ENCODE data around the gene RASAL1.

RASAL1 gene

GRCh38 chr12:113082486-113083148 lies 52.9 kb downstream of the RASAL1 start:
- peaks cover 4% of the 10 kb centered on the region for H3K27me3 ChIP-seq (replicated peaks)

DNA sequence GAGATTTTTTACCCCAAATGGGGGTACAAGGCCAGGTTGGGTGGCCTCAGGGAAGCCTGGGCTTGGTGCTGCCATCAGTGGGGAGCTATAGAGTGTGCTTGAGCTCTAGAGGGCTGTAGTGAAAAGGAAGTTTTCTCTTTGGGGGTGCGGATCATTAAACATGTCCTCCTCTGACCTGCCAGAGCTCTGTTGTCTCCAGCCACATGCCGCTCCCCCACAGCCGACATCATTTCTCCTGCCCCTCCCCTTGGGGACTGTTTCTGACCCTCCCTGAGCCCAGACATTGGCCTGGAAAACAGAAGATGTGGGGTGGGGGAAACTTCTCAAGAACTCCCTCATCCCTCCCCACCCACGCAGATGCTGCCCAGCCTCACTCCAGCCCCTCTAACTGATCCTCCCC lies 53.7 kb downstream of the RASAL1 start:
- Histone ChIP-seq H3K27ac (no peak overlapping the region), H3K27me3 (replicated peaks) (peaks cover 5% of the 10 kb centered on the region), H3K4me3 (ENCODE audit: low read depth, low read length) (no peak overlapping the region), H3K36me3 (replicated peaks) (no peaks in the 10 kb centered on the region)
- TF ChIP-seq, protein P1, sequence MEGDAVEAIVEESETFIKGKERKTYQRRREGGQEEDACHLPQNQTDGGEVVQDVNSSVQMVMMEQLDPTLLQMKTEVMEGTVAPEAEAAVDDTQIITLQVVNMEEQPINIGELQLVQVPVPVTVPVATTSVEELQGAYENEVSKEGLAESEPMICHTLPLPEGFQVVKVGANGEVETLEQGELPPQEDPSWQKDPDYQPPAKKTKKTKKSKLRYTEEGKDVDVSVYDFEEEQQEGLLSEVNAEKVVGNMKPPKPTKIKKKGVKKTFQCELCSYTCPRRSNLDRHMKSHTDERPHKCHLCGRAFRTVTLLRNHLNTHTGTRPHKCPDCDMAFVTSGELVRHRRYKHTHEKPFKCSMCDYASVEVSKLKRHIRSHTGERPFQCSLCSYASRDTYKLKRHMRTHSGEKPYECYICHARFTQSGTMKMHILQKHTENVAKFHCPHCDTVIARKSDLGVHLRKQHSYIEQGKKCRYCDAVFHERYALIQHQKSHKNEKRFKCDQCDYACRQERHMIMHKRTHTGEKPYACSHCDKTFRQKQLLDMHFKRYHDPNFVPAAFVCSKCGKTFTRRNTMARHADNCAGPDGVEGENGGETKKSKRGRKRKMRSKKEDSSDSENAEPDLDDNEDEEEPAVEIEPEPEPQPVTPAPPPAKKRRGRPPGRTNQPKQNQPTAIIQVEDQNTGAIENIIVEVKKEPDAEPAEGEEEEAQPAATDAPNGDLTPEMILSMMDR (IDR thresholded peaks at IDR 0.05; ENCODE audit: low read depth, low read length, missing control alignments) = no peak
- in situ Hi-C loops (cut with HindIII; ENCODE audit: low pct_ligation_motif_present, low sequenced_read_pairs) = no loop called here
- no peak for DNase-seq

More at GRCh38 chr12:113082486-113083148, 52.9 kb downstream of the RASAL1 start:
- in situ Hi-C loops (cut with HindIII; ENCODE audit: low pct_ligation_motif_present, low sequenced_read_pairs) = no loop called here
- no peak for DNase-seq
- Histone ChIP-seq H3K27ac (no peak overlapping the region), H3K4me3 (ENCODE audit: low read depth, low read length) (no peak overlapping the region), H3K36me3 (replicated peaks) (no peaks in the 10 kb centered on the region)
- TF ChIP-seq, protein P1 (IDR thresholded peaks at IDR 0.05; ENCODE audit: low read depth, low read length, missing control alignments) = no peak

DNA sequence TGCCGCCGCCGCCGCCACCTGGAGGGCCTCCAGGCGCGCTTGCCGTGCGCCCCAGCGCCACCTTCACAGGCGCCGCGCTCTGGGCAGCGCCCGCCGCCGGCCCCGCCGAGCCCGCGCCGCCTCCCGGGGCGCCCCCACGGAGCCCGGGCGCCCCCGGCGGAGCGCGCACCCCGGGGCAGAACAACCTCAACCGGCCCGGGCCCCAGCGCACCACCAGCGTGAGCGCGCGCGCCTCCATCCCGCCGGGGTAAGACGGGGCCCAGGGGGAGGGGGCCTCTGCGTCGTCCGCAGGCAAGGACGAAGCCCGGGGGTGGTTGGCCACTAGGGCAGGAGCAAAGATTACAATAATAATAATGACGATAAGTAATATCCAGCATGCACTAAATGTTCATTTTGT lies 57.7 kb downstream of the RASAL1 start:
- no peak overlapping the region for H3K27ac ChIP-seq
- no peaks in the 10 kb centered on the region for H3K36me3 ChIP-seq (replicated peaks)
- in situ Hi-C loops (cut with HindIII; ENCODE audit: low pct_ligation_motif_present, low sequenced_read_pairs) = no loop called here
- TF ChIP-seq, protein P1 (IDR thresholded peaks at IDR 0.05; ENCODE audit: low read depth, low read length, missing control alignments) = no peak
- peaks cover 6% of the 10 kb centered on the region for H3K27me3 ChIP-seq (replicated peaks)
- no peak for DNase-seq
- H3K4me3 ChIP-seq (ENCODE audit: low read depth, low read length) = no peak overlapping the region

- no peak overlapping the region for H3K27ac ChIP-seq
- H3K4me3 ChIP-seq (ENCODE audit: low read depth, low read length) = no peak overlapping the region
- H3K27me3 ChIP-seq (replicated peaks) = peaks cover 6% of the 10 kb centered on the region
- TF ChIP-seq, protein P1 (IDR thresholded peaks at IDR 0.05; ENCODE audit: low read depth, low read length, missing control alignments) = no peak
- in situ Hi-C loops (cut with HindIII; ENCODE audit: low pct_ligation_motif_present, low sequenced_read_pairs) = no loop called here
- DNase-seq = no peak
- no peaks in the 10 kb centered on the region for H3K36me3 ChIP-seq (replicated peaks)
Observed at GRCh38 chr12:113077057-113077858, 58.3 kb downstream of the RASAL1 start.

DNA sequence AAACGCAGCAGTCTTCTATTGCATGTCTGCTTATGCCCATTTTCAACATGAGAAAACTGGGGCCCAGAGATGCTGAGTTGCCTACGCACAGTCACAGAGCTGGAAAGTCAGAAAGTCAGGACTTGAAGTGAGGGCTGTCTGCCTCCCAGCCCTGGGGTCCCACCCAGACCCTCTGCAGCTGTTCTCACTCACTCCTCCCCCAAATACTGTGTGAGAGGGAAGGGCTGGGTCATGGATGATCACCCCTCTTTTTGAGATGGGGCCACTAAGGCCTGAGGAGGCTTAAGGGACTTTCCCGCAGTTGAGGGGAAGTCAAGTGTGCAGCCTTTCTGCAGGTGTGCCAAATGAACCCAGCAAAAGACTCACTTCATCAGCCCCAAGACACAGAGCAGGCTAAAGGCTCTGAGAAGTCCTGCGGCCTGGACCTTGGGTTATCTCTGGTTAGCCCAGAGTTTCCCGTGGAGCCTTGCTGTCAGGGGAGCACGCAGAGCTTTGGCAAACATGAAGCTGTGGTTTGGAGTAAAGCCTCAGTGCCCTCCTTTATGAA lies 60.4 kb downstream of the RASAL1 start:
- H3K4me3 ChIP-seq (ENCODE audit: low read depth, low read length) = no peak overlapping the region
- H3K27me3 ChIP-seq (replicated peaks) = peaks cover 6% of the 10 kb centered on the region
- no peaks in the 10 kb centered on the region for H3K36me3 ChIP-seq (replicated peaks)
- no peak for DNase-seq
- no peak overlapping the region for H3K27ac ChIP-seq
- TF ChIP-seq, protein P1 (IDR thresholded peaks at IDR 0.05; ENCODE audit: low read depth, low read length, missing control alignments) = no peak
- in situ Hi-C loops (cut with HindIII; ENCODE audit: low pct_ligation_motif_present, low sequenced_read_pairs) = no loop called here
